H9 (cell line): ENCODE measurements around the gene KRTCAP2. TPM values are rescaled to one million over a fixed set of nuclear protein-coding genes. Genes with fewer than 3 reads are reported as not detected.
A peak's percentile ranks its signal among the peaks of the same experiment; 100 is the strongest.

Experiments
- DNase-seq: peaks from one replicate; pipeline ENCODE4 v3.0.0-alpha.2; 2017
- H2AFZ ChIP-seq: one replicate; pipeline ENCODE4 v1.6.1; 2013; ENCODE audit warnings: mild to moderate bottlenecking, low read length, control low read depth, moderate library complexity
- H2AK5ac ChIP-seq: 2 replicates; pipeline ENCODE4 v1.6.1; 2013; ENCODE audit warnings: low read length, control low read depth, mixed read lengths; ENCODE audit not compliant: insufficient read length
- H2BK120ac ChIP-seq: one replicate; pipeline ENCODE4 v1.6.1; 2013; ENCODE audit warnings: low read depth, mild to moderate bottlenecking, low read length, control low read depth, inconsistent platforms; ENCODE audit not compliant: poor library complexity, severe bottlenecking
- H2BK12ac ChIP-seq: 2 replicates; pipeline ENCODE4 v1.6.1; 2013; ENCODE audit warnings: low read length, control low read depth, mixed read lengths, low read depth; ENCODE audit not compliant: insufficient read length
- H2BK15ac ChIP-seq: 2 replicates; pipeline ENCODE4 v1.6.1; 2013; ENCODE audit warnings: low read depth, low read length, control low read depth
- H2BK20ac ChIP-seq: one replicate; pipeline ENCODE4 v1.6.1; 2013; ENCODE audit warnings: low read depth, mild to moderate bottlenecking, low read length, control low read depth, inconsistent platforms; ENCODE audit not compliant: poor library complexity, severe bottlenecking
- H2BK5ac ChIP-seq: 2 replicates; pipeline ENCODE4 v1.6.1; 2013; ENCODE audit warnings: low read length, control low read depth, mixed read lengths; ENCODE audit not compliant: insufficient read length
- H3K14ac ChIP-seq: 2 replicates; pipeline ENCODE4 v1.6.1; 2013; ENCODE audit warnings: low read length, control low read depth; ENCODE audit not compliant: insufficient read depth
- H3K18ac ChIP-seq: 2 replicates; pipeline ENCODE4 v1.6.1; 2013; ENCODE audit warnings: low read depth, mild to moderate bottlenecking, mixed read lengths, low read length, control low read depth; ENCODE audit not compliant: insufficient read length
- H3K23ac ChIP-seq: 2 replicates; pipeline ENCODE4 v1.6.1; 2013; ENCODE audit warnings: low read length, control low read depth, mixed read lengths, low read depth; ENCODE audit not compliant: insufficient read length
- H3K23me2 ChIP-seq: 2 replicates; pipeline ENCODE4 v1.6.1; 2013; ENCODE audit warnings: low read depth, mild to moderate bottlenecking, mixed read lengths, low read length, control low read depth; ENCODE audit not compliant: insufficient read length, poor library complexity, severe bottlenecking
- H3K27ac ChIP-seq: 2 replicates; pipeline ENCODE4 v1.5.1; 2013; ENCODE audit warnings: low read length, control low read depth, mixed read lengths, low read depth; ENCODE audit not compliant: insufficient read length
- H3K27me3 ChIP-seq: 2 replicates; pipeline ENCODE4 v1.6.1; 2013; ENCODE audit warnings: low read length, control low read depth, inconsistent platforms; ENCODE audit not compliant: insufficient read depth
- H3K4ac ChIP-seq: 2 replicates; pipeline ENCODE4 v1.6.1; 2013; ENCODE audit warnings: low read depth, mild to moderate bottlenecking, control low read depth, inconsistent platforms, low read length, moderate library complexity
- H3K4me1 ChIP-seq: 2 replicates; pipeline ENCODE4 v1.6.1; 2013; ENCODE audit warnings: low read length, control low read depth, inconsistent platforms; ENCODE audit not compliant: insufficient read depth
- H3K4me2 ChIP-seq: 2 replicates; pipeline ENCODE4 v1.6.1; 2013; ENCODE audit warnings: low read length, control low read depth, mixed read lengths; ENCODE audit not compliant: insufficient read length, insufficient read depth
- H3K56ac ChIP-seq: 2 replicates; pipeline ENCODE4 v1.6.1; 2013; ENCODE audit warnings: low read depth, mild to moderate bottlenecking, mixed read lengths, low read length, control low read depth; ENCODE audit not compliant: insufficient read length
- H3K79me1 ChIP-seq: 2 replicates; pipeline ENCODE4 v1.6.1; 2013; ENCODE audit warnings: low read depth, mild to moderate bottlenecking, moderate library complexity, low read length, control low read depth, inconsistent platforms; ENCODE audit not compliant: insufficient read depth, poor library complexity, severe bottlenecking
- H3K79me2 ChIP-seq: 2 replicates; pipeline ENCODE4 v1.6.1; 2013; ENCODE audit warnings: low read length, control low read depth, inconsistent platforms; ENCODE audit not compliant: insufficient read depth
- H3K9ac ChIP-seq: 2 replicates; pipeline ENCODE4 v1.6.1; 2013; ENCODE audit warnings: low read length, control low read depth, mixed read lengths; ENCODE audit not compliant: insufficient read length; ENCODE audit errors: extremely low read depth
- H3K9me3 ChIP-seq: one replicate; pipeline ENCODE4 v1.6.1; 2013; ENCODE audit warnings: low read depth, low read length, inconsistent platforms; ENCODE audit not compliant: control insufficient read depth
- H3T11ph ChIP-seq: one replicate; pipeline ENCODE4 v1.6.1; 2013; ENCODE audit warnings: mild to moderate bottlenecking, low read length, control low read depth, inconsistent platforms
- H4K20me1 ChIP-seq: one replicate; pipeline ENCODE4 v1.6.1; 2013; ENCODE audit not compliant: control insufficient read depth, insufficient read length, insufficient read depth
- H4K5ac ChIP-seq: 2 replicates; pipeline ENCODE4 v1.6.1; 2013; ENCODE audit warnings: low read depth, mild to moderate bottlenecking, mixed read lengths, low read length, control low read depth; ENCODE audit not compliant: insufficient read length
- H4K8ac ChIP-seq: replicated peaks from 2 replicates; pipeline ENCODE4 v1.6.1; 2013; ENCODE audit warnings: low read length, control low read depth, mixed read lengths, low read depth; ENCODE audit not compliant: insufficient read length
- H4K91ac ChIP-seq: 2 replicates; pipeline ENCODE4 v1.6.1; 2013; ENCODE audit warnings: low read depth, mild to moderate bottlenecking, moderate library complexity, mixed read lengths, low read length, control low read depth; ENCODE audit not compliant: insufficient read length
- H3K27ac Mint-ChIP-seq, 3 experiments: 2 replicates in 2 of 3; 3 replicates in 1 of 3; pipeline ENCODE4 v1.8.0; 2020 to 2021; ENCODE audit warnings: mixed read lengths in 3 of 3, mild to moderate bottlenecking in 1 of 3, moderate library complexity in 1 of 3
- H3K27me3 Mint-ChIP-seq: 2 replicates; pipeline ENCODE4 v1.8.0; 2021; ENCODE audit warnings: low read depth, mild to moderate bottlenecking, moderate library complexity, mixed read lengths
- H3K36me3 Mint-ChIP-seq, 3 experiments: 2 replicates in 2 of 3; 3 replicates in 1 of 3; pipeline ENCODE4 v1.8.0; 2020 to 2021; ENCODE audit warnings: low read depth in 3 of 3, mixed read lengths in 3 of 3; ENCODE audit not compliant: insufficient read depth in 1 of 3
- H3K4me1 Mint-ChIP-seq, 2 experiments: 2 replicates each; pipeline ENCODE4 v1.8.0; 2020; ENCODE audit warnings: mixed read lengths in 2 of 2
- H3K4me3 Mint-ChIP-seq, 2 experiments: 2 replicates in 1 of 2; 3 replicates in 1 of 2; pipeline ENCODE4 v1.8.0; 2020 to 2021; ENCODE audit warnings: mild to moderate bottlenecking in 2 of 2, mixed read lengths in 2 of 2, moderate library complexity in 1 of 2
- H3K9me3 Mint-ChIP-seq, 2 experiments: 2 replicates in 1 of 2; 3 replicates in 1 of 2; pipeline ENCODE4 v1.8.0; 2020; ENCODE audit warnings: mild to moderate bottlenecking in 2 of 2, mixed read lengths in 2 of 2, moderate library complexity in 1 of 2
- CTCF ChIP-seq: fragments of 200-600 bp; sonication (generic); conservative IDR thresholded peaks from 3 replicates; pipeline ENCODE4 v1.8.0; 2021; ENCODE audit warnings: antibody characterized with exemption, mild to moderate bottlenecking
- WGBS: extraction: QIAGEN DNeasy Blood & Tissue Kit; methylation state at CpG from one replicate; pipeline ENCODE4 v1.1.7; 2013; ENCODE audit warnings: missing lambda C conversion rate, low lambda C conversion rate, mixed read lengths; ENCODE audit not compliant: insufficient read length; ENCODE audit errors: extremely low coverage; 5-methylcytosine and 5-hydroxymethylcytosine counted together
- total RNA-seq: library from RNA; stranded (reverse); gene quantifications from 2 replicates; pipeline ENCODE4 v1.2.1, GENCODE V29; 2021

The KRTCAP2 gene
- total RNA-seq, 1 experiment from 2014 or later: 149 TPM

GRCh38 chr1:155186794-155187455 lies 13.8 kb upstream of the KRTCAP2 start:
- Histone ChIP-seq H2BK12ac (no peak overlapping the region), H3K4me2 (no peak overlapping the region), H3K27ac (no peak overlapping the region), H3K4ac (no peak overlapping the region), H3K79me2 (no peaks in the 10 kb centered on the region), H4K5ac (no peak overlapping the region), H2BK15ac (no peak overlapping the region), H2BK120ac (no peak overlapping the region), H3K27me3 (no peaks in the 10 kb centered on the region), H3T11ph (no peak overlapping the region), H3K4me1 (peaks cover 3% of the 10 kb centered on the region), H2AK5ac (no peak overlapping the region), H2AFZ (no peak overlapping the region), H3K9ac (no peak overlapping the region), H3K9me3 (no peaks in the 10 kb centered on the region), H2BK5ac (no peak overlapping the region), H4K91ac (no peak overlapping the region), H3K56ac (no peak overlapping the region), H3K23ac (no peak overlapping the region), H4K8ac (no peak overlapping the region), H4K20me1 (no peaks in the 10 kb centered on the region), H3K79me1 (no peaks in the 10 kb centered on the region), H3K14ac (no peak overlapping the region), H2BK20ac (no peak overlapping the region), H3K23me2 (no peaks in the 10 kb centered on the region), H3K18ac (no peak overlapping the region)
- no peak for TF ChIP-seq CTCF
- DNase-seq: no peak
- Mint-ChIP-seq H3K27me3 (peaks cover 1% of the 10 kb centered on the region; the same call in 1 of the 2 replicates), H3K36me3 (peaks cover 7 to 25% (median 21%) of the 10 kb centered on the region in 3 experiments; a peak in 6 of 7 replicates), H3K4me3 (peak overlapping the region in 1 of 2 experiments; percentile 43; a peak in 2 of 5 replicates), H3K27ac (peak overlapping the region; percentile 17 to 76 (median 32); a peak in 4 of 7 replicates), H3K4me1 (peaks cover 17 to 33% of the 10 kb centered on the region in 2 experiments), H3K9me3 (peaks cover 0 to 2% of the 10 kb centered on the region in 2 experiments; a peak in 1 of 5 replicates)
- no CpG with 5 or more reads among the region's 14 CpGs for WGBS
